GM19324 (cell line): ENCODE data around the gene JUP.
A peak's percentile ranks its signal among the peaks of the same experiment; 100 is the strongest.

Experiments
- ATAC-seq: cut with Tn5 transposase; IDR thresholded peaks from one replicate; pipeline ENCODE4 v1.9.1; 2021; ENCODE audit warnings: mild to moderate bottlenecking, moderate library complexity; ENCODE audit not compliant: unreplicated experiment, low FRiP score

JUP gene

DNA sequence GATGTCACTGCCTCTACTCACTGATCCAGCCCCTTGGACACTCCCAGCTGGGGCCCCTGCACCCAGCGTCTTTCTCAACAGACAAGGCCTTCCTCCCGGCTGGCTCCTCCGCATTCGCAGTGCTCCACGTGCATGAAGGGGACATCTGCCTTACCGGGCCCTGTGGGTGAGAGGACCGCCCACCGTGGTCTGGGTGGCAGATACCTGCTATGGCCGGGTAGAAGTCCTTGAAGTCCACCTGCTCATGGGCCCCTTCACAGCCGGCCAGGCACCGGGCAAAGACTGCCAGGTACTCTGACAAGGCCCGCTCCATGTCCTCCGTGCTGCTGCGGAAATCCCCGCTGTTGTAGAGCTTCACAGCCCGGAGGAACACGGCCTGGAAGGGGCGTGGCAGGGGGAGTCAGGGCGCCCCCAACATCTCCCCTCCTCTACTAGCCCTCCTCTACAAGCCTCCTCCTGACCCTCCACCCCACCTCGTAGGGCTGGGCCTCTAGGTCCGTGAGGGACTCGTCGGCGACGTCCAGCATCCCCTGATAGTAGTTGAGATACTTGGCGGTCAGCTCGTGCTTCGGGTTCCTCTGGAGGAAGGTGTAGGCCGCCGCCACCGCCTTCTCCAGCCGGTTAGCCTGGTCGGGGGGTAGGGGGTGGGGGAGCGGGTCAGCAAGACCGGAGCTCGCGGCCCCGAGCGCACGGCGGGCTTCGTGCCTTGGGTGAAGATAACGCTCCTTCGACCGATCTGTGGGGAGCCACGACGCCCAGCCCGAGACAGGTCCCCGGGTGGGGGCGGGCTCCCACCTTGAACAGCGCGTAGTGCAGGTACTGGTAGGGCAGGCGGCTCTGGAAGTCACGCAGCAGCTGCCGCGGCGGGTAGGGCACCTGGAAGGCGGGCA is 24.4 kb upstream of the JUP start:
- peak; percentile 10 for ATAC-seq

DNA sequence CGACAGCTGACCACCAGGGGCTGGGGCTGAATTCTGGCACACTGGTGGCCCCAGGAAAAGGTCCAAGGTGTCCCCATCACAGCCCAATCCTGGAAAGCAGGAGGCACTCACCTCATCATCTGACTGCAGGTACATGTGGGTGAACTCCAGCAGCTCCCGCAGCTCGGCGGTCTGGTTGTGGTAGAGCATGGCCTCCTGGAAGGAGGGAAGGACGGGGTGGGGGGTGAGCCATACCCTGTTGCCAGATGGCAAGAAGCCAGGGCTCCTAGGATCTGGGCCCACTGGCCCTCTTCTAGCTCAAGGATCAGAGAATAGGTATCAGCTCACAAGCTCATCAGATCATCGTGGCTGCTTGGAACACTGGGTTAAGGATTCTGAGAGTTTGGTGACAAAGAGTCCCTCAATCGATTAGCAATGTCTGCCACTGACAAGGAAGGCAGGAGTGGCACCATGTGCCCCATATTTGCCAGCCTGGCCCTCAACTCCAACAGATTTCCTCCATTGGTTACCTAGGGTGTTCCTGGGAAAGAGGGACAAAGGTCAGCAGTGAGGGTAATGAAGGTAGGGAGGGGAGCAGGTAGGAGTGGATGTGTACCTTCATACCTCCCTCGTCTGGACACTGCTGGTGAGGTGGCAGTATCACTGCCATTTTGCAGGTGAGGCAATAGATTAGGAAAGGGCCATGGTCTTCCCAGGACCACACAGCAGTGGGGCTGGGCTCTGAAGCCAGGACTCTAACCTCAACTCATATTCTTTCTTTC is 20.4 kb upstream of the JUP start:
- no peak for ATAC-seq

DNA sequence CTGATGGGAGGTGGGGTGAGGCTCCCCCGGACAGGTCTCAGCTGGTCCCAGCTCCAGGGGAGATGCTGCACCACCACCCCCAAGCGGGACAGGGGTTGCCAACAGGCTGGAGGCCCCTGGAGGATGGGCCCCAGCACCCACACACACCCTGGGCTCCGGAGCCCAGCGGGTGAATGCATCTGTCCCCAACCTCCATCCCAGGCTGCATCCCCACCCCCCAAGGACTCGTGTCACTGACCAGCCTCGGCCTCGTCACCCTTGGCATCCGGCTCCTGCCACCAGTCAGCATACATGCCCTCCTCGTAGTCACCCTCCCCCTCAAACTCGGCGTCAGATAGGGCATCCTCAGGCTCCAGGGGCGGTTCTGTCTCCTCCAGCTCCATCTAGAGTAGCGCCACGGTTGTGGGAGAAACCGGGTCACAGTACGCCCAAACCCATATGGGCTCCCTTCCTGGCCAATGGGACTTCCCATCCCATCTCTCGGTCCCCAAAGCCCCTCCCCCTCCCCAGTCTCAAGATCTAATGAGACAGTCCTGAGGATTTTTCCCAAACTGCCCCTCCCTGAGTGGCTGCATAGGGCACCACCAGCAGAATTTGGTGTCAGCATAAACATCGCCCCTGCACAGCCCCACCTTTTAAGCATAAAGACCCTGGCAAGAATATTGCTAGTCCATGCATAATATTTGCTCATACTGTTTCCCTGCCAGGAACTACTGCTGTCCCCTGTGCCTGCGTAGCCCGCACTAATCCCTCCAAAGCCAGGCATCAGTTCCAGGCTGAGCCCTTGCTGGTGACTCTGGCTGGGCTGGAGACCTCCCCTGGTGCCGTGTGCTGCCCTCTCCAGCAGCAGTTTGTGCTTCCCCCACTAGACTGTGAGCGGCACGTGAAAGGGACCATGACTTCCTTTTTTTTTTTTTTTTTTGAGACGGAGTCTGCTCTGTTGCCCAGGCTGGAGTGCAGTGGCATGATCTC is 16.8 kb upstream of the JUP start:
- no peak for ATAC-seq

DNA sequence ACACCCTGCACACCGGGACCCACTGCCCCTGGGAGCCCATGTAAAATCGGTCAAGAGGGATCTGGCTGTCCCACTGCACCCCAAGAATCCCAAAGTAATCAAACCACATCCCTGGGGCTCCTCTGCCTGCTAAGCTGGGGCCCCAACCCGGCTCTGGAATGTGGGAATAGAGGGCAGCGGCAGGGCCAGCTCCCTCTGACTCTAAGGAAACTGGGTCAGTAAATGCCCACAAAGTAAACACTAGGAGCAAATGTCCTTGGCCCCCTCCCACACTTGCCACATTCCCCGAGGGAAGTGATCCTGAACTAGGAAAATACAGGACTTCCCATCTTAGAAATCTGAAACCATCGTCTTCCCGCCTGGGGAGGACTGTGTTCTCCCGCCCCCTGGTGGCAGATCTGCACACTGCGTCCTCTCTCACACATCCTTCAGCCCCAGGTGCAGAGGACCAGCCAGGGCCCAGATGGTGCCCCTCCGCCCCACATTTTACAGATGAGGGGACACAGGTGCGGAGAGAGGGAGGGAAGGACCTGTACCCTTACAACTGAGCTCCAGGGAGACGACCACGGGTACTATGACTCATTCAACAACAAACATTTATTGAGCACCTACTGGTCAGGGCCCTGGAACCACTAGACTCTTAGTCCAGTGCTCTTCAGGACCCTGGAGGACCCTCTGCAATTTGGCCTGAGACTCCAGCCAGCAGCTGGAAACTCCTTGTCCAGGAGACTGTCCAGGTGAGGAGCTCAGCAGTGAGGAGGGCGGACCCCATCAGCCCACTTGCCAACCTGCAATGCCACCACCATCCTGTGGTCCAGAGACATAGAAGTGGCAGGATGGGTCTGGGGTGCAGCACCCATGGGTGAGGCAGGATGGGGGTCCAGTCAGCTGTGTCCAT is 15.1 kb upstream of the JUP start:
- no peak for ATAC-seq

DNA sequence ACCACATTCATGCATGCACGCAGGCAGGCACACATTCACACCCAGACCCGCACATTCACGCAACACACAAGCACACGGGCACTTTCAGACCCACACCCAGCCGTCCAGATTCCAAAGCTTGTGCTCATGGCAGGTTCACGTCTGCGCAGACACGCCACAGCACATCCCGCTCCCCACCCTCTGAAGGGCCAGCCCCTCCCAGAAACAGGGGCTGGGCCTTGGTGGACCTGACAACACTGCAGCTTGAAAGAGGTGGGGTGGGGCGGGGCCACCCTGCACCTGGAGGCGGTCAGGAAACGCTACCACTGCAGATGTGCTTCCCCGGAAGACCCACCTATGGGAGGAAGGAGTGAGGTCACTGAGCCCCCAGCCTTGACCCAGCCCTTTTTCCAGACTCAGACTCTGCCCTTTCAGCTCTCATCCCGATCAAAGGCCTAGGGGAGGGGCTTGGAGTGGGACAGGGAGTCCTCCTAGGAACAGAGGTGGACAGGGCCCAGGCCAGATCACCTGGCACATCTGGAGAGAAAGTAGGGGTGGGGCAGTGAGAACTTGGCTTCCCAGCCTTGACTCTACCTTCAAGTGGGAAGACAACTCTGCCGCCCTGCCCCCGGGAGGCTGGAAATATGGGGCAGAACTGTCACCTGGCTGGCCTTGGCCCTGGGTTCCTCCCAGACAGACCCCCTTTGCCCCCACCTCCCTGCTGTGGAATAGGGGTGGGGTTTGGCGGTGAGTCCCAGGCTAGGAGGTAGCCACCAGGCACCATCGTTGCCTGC is 14.3 kb upstream of the JUP start:
- no peak for ATAC-seq

DNA sequence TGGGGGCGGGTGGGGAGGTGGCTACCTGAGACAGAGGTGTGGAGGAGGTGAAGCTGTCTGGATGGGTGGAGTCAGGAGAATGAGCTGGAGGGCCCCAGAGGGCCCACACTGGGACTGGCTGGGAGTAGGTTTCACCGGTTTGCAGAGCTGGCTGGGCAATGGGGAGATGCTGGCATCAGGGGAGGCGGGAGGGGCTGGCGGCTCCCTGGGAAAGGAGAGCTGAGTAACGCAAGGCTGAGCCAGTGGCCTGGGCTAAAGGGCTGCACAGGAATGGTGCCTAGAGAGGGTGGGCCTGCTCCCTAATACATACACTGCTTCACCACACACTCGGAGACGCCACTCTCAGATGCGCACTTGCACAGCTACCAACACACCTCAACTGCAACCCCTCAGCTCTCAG is 12.9 kb upstream of the JUP start:
- ATAC-seq, result no peak

DNA sequence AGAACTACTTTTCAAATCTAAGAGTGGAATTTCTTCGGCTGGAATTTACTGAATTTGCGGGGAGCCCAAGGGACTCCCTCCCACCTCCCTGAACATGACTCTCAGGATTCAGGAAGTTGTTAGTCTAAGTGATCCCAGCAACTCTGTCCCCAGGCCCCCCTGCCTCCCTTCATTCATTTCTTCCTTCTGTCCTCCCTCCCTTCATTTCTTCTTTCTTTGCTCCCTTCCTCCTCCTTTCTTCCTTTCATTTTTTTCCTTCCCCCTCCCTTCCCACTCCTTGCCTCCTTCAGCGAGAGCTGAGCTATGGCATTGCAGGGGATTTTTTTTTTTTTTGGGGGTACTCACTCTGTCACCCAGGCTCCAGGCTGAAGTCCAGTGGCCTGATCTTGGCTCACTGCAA is 10.9 kb upstream of the JUP start:
- no peak for ATAC-seq

DNA sequence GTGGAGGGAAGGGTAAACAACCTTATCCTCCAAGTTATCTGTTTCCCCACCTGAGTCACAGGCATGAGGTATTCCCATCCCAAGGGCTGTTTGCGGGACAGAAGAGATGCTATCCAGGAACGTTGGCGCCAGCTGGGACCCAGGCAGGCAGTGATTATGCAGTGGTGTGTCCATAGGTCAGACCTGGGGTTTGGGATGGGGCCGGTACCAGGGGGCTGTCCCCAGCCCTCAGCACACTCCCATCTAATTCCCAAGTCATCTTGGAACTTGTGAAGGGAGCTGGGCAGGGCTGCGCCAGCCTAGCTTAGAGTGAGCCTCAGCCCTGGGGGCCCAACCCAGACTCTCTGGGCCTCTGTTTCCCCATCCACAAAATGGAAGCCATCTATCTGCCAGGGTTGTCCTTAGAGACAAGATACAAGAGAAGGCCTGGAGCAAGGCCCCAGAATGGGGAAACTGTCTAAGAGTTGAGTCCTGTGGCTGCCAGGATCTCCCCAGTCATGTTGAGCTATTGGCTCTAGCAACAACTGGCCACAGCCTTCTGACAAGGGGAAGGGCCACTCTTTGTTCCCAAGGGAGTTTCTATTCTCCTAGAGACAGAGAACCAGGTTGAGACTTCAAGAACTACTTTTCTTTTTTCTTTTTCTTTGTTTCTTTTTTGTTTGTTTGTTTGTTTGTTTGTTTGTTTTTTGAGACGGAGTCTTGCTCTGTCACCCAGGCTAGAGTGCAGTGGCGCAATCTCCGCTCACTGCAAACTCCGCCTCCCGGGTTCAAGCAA is 9.8 kb upstream of the JUP start:
- no peak for ATAC-seq

DNA sequence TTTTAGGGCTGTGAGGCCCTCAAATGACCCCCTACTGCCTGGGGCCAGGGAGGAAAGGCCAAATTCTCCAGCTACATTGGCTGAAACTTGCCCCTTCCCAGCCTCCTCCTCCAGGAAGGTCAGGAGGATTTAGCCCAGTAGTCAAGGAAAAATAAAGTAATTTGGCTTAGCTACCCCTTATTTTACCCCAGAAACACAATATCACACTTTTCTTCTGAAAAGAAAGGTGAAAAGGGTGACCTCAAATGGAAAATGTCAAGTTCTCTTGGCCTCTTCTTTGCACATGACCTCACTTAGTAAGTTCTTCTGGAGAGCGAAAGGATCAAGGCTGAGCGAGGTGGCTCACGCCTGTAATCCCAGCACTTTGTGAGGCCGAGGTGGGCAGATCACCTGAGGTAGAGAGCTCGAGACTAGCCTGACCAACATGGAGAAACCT is 8.0 kb upstream of the JUP start:
- no peak for ATAC-seq

DNA sequence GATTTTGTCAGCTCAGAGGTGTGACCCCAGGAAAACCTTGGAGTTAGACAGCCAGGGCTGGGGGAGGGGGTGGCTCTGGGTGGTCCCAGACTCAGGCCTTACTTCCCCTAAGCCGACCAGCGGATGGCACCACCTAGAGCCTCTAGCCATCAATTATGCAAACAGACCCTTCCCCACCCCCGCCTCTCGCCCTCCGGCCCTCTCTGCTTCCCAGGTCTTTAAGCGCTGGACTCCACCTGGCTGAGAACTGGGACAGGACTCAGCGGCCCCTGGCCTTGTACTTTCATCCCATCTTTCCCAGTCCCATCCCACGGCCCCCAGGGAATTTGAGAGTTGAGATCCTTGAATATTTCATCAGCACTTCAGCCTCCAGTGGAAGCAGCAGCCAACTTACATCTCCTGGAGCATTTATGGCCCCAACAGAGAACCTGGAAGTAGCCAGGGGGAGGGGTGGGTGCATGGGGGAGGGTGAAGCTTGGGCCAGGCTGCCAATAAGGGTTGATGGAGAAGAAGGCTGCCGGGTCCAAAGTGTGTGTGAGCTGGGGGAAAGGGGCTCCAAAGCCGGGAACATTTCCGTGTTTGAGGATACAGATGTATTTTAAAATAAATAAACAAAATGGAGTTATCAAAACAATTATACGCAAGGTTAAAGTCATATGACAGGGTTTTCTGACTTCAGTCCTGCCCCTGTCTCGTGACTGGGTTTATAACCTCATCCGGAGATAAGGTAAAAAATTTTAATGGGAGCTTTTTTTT is 7.5 kb upstream of the JUP start:
- ATAC-seq, result no peak

DNA sequence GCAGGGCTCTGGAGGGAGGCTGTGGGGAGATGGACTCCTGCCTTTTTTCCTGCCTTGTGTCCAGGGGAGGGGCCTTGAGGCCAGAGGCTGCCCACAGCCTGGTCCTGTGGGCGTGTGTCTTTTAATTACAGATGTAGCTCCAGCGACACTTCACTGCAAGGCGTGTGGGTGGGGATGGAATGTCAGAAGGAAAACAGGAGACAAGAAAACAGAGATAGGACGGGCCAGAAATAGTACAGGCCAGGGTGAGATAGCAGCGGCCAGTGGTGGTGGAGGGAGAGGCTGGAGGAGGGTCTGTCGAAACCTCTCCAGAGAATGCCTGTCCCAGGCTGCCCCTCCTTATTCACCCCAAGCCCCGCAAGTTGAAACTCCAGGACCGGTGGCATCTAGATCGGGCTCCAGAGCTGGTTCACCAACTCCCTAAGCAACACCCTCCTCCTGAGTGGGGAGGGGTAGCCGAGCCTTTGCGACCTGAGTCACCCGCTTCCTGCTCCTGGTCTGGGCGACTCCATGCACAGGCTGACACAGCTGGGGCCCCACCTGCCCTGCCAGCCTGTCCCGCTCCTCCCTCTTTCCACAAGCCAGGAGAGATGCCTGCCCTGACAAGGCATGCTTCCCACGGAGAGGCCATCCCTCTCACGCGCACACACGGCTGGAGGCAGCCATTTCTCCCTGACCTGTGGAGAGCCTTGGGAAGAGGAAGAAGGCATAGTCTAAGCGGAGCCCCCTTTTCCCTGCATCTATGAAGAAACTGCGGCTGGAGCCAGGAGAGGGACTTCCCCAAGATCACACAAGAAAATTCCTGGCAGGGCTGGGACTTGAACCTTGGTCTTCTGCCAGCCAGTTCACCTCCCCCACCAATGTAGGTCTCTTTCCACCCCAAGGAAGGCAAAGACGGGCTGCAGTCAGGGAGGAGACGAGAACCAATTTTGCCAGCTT is 6.6 kb upstream of the JUP start:
- no peak for ATAC-seq

DNA sequence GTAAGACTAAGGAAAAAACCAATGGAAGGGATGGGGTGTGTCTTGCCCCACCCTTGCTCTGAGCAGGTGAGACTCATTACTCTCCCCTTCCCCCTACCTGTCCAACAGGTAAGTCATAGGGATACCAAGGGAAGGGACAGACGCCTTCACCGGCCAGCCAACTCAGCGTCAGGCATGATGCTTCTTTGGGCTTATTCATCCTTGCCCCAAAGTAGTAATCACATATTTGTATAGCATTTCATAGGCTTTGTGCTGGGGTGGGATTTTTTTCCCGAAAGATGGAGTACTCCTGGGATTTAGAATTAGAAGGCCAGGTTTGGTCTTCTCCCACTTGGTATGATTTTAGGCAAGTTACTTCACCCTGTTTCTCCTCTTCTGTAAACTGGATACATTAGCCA is 509 bp upstream of the JUP start:
- ATAC-seq, result no peak

DNA sequence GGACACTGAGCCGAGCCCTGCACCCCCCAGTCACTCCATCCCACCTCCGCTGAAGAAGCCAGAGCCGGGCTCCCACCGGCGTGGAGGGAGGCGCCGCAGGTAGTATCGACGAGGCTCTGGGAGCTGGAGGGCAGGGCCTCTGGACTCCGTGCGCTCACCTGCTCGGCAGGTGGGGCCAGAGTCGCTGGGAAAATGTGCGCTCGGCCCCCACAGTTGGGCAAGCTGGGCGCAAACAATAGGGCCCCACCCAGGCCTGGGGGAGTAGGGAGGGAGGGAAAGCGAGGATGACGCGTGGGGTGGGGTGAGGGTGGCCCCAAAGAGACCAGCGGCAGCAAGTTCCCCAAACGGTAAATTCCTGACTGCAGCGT is 668 bp downstream of the JUP start:
- no peak for ATAC-seq

DNA sequence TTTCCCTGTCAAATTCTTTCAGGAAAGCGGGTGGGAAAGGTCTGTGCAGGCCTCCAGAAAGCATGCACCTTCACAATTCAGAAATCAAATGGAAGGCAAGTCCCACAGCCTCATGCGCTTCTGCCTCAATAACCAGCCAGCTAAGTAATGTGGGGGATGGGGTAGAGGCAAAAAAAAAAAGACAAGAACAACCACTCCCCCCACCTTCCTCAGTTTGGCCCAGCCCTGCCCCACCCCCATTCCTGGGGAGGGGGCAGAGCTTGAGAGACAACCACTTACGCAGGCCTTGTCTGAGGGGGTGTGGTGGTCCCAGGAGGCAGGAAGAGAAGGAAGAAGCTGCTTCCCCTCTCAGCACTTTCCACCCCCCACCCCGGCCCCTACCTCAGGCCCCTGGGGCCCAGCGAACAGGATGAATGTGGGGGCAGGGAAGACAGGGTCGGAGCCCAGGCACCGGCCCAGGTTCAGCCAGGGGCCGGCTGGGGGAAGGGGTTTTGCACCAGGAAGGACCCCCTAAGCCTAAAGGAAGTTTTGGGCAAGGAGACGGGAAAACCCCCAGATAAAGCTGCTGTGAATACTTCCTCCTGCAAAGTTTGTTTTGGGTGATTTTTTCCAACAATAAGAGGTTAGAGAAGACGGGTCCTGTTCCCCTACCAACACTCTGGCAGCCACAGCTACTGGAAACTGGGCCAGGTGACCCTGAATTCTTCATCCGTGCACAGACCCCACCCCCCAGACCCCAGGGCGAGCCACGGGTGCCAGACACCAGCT is 1.2 kb downstream of the JUP start:
- no peak for ATAC-seq

DNA sequence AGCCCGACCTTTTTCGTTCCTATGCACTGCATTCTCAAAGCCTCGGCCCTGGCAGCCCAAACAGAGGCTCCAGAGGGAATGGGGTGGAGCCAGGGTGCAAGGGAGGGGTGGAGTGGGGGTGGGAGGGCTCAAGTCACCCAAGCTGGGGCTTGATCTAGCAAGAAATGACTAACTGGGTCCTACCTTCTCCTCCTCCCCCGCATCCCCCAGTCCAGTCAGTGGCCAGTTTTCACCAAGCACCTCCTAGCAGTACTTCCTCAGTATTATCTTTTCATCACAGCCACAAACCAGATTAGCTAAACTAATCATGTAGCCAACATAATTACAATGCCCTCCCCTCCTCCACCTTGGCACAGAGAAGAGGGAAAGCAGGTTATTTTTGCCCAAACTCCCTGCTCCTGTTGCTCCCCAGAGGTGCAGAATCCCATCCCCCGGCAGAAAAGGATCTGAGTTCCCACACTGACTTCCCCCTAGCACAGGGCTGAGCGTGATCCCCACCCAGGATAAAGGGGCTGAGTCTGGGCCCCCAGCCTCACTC is 2.2 kb downstream of the JUP start:
- no peak for ATAC-seq

DNA sequence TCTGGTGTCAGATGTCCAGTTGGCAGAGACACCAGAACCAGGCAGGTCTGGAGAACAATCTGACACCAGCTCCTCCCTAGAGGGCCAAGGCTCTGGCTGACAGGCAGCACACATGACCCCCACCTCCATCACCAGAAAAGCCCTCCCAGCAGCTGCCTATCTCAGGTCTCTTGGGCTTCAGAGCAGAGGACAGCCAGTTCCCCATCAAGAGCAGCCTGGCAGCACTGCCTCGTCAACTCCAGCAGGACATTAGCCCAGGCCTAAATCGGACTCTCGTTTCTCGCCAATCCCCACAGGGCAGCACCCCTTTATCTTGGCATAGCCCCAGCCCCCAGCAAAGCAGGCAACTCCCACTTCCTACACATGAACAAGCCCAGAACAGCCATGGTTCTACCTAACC is 4.4 kb downstream of the JUP start:
- no peak for ATAC-seq
